ENCODE measurements around the gene SLC12A9.
A peak's percentile ranks its signal among the peaks of the same experiment; 100 is the strongest.

The SLC12A9 gene

DNA sequence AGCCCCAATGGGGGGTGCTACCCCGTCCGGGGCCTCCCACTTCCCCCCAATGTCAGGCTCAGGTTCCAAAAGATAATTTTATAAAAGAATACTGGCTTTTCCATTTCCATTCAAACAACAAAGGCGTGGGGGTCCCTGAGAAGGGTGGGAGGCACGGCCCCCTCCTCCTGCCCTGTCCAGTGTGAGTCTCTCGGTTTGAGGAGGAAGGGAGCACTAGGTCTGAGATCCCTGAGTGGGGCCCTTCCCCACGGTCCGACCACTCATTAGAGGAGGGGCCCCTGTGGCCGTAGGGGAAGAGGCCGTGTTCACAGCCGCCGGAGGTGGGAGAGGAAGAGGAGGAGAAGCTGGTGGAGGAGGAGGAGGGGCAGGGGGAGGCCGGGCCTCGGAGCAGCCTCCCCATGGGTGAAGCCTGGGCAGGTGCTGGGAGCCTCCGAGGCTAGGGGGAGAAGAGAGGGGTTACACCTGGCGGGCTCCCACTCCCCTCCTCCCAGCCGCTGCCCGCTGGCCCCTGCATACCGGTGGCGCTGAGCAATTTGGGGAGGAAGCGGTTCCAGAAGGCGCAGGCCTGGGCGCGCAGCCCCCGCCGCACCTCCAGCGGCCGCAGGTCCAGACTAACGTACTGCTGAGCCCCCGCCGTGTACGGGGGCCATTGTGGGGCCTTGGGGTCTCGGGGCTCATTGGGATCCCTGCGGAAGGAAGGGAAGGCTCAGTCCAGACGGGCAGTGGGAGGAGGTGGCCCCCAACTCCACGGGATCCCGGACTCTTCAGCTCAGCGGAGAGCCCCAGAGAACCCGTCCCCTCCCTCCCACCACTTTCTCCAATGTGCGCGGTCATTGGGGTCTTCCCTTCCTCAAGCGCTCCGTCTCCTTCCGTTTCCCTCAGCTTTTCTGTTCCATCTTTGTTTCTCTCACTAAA, 38.4 kb downstream of the SLC12A9 start:
- H3K14ac ChIP-seq (ENCODE audit: low read length in 2 of 2), result no peak overlapping the region
- H3K4me1 ChIP-seq (ENCODE audit: control insufficient read depth, insufficient read depth, low read depth, low read length), result peaks cover 40% of the 10 kb centered on the region
- H4K8ac ChIP-seq (ENCODE audit: low read length), result peak overlapping the region; percentile 93
- peak overlapping the region; percentile 91 for H2AK5ac ChIP-seq (ENCODE audit: low read length, severe bottlenecking)
- peak overlapping the region in 1 of 2 experiments; percentile 61 for H2BK12ac ChIP-seq (ENCODE audit: low read length in 2 of 2)
- peaks cover 3% of the 10 kb centered on the region for H3K79me1 ChIP-seq (replicated peaks; ENCODE audit: low read length, poor library complexity, severe bottlenecking)
- H3K4ac ChIP-seq (ENCODE audit: low read depth in 1 of 2, low read length in 2 of 2), result peak overlapping the region; percentile 57 to 97
- H3K27me3 ChIP-seq (ENCODE audit: control insufficient read depth in 1 of 2, insufficient read depth in 1 of 2, low read length in 2 of 2), result peaks cover 2 to 25% of the 10 kb centered on the region in 2 experiments
- peak overlapping the region; percentile 87 for H2BK15ac ChIP-seq (ENCODE audit: low read depth, poor library complexity, severe bottlenecking)
- peak overlapping the region; percentile 35 to 81 for H3K4me3 ChIP-seq (ENCODE audit: insufficient read depth in 1 of 2, low read depth in 1 of 2, low read length in 2 of 2)
- WGBS, result 54% methylated on average over 37 of the region's 43 CpGs
- H3K4me2 ChIP-seq (ENCODE audit: low read length, poor library complexity, severe bottlenecking), result peak overlapping the region; percentile 58
- DNase-seq, result no peak
- H3K23ac ChIP-seq (ENCODE audit: low read length in 2 of 2), result peak overlapping the region in 1 of 2 experiments; percentile 23
- peak overlapping the region; percentile 89 for H2BK120ac ChIP-seq (ENCODE audit: low read depth, low read length)
- peak overlapping the region; percentile 92 for H4K91ac ChIP-seq (ENCODE audit: low read length)
- H3K9ac ChIP-seq (ENCODE audit: low read length), result peak overlapping the region; percentile 78
- peak overlapping the region; percentile 36 for H2AFZ ChIP-seq (ENCODE audit: low read depth, low read length)
- H3K36me3 ChIP-seq (ENCODE audit: control insufficient read depth in 1 of 2, insufficient read depth in 2 of 2, low read depth in 1 of 2, low read length in 2 of 2), result peaks cover 29 to 32% of the 10 kb centered on the region in 2 experiments
- H3K27ac ChIP-seq (ENCODE audit: low read length, poor library complexity, severe bottlenecking), result peak overlapping the region; percentile 90
- no peak overlapping the region for H2BK5ac ChIP-seq (ENCODE audit: low read depth, low read length, poor library complexity, severe bottlenecking)
- H3K18ac ChIP-seq (ENCODE audit: low read depth in 1 of 2, low read length in 2 of 2), result peak overlapping the region; percentile 73 to 85
- H3K9me3 ChIP-seq (ENCODE audit: control insufficient read depth, low read length), result no peaks in the 10 kb centered on the region

DNA sequence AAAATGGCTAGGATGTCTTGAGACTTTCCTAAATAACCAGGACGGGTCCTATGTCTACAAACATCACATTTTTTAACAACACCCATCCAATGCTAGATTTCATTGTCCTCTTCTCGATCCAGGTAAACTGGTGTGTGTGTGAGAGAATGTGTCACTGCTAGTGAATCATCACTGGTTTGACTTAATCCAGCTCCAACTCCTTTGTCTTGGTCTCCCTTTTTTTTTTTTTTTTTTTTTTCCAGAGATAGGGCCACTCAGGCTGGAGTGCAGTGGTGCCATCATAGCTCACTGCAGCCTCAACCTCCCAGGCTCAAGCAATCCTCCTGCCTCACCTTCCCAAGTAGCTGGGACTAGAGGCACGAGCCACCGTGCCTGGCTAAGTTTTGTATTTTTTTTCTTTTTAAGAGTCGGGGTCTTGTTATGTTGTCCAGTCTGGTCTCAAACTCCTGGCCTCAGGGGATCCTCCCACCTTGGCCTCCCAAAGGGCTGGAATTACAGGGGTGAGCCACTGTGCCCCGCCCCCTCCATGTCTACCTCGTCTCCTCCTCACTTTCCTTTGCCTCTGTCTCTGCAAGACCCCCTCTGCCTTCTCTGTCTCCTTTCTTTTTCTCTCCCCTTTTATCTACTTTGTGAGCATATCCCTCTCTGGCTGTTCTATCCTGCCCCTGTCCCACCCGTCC, 39.2 kb downstream of the SLC12A9 start:
- no peak overlapping the region for H3K9ac ChIP-seq (ENCODE audit: low read length)
- no peak overlapping the region for H4K8ac ChIP-seq (ENCODE audit: low read length)
- H3K14ac ChIP-seq (ENCODE audit: low read length in 2 of 2), result no peak overlapping the region
- WGBS, result 87% methylated on average over 4 of the region's 8 CpGs
- H2BK5ac ChIP-seq (ENCODE audit: low read depth, low read length, poor library complexity, severe bottlenecking), result no peak overlapping the region
- H2AK5ac ChIP-seq (ENCODE audit: low read length, severe bottlenecking), result no peak overlapping the region
- H3K4me1 ChIP-seq (ENCODE audit: control insufficient read depth, insufficient read depth, low read depth, low read length), result peaks cover 48% of the 10 kb centered on the region
- H3K4me2 ChIP-seq (ENCODE audit: low read length, poor library complexity, severe bottlenecking), result no peak overlapping the region
- peak overlapping the region in 1 of 2 experiments; percentile 72 for H2BK12ac ChIP-seq (ENCODE audit: low read length in 2 of 2)
- peak; percentile 21 for DNase-seq
- H2BK120ac ChIP-seq (ENCODE audit: low read depth, low read length), result peak overlapping the region; percentile 22
- H4K91ac ChIP-seq (ENCODE audit: low read length), result peak overlapping the region; percentile 32
- no peaks in the 10 kb centered on the region for H3K9me3 ChIP-seq (ENCODE audit: control insufficient read depth, low read length)
- peaks cover 2% of the 10 kb centered on the region for H3K79me1 ChIP-seq (replicated peaks; ENCODE audit: low read length, poor library complexity, severe bottlenecking)
- H3K27me3 ChIP-seq (ENCODE audit: control insufficient read depth in 1 of 2, insufficient read depth in 1 of 2, low read length in 2 of 2), result peaks cover 9 to 33% of the 10 kb centered on the region in 2 experiments
- H3K4me3 ChIP-seq (ENCODE audit: insufficient read depth in 1 of 2, low read depth in 1 of 2, low read length in 2 of 2), result no peak overlapping the region
- no peak overlapping the region for H3K27ac ChIP-seq (ENCODE audit: low read length, poor library complexity, severe bottlenecking)
- H2BK15ac ChIP-seq (ENCODE audit: low read depth, poor library complexity, severe bottlenecking), result no peak overlapping the region
- no peak overlapping the region for H2AFZ ChIP-seq (ENCODE audit: low read depth, low read length)
- H3K23ac ChIP-seq (ENCODE audit: low read length in 2 of 2), result no peak overlapping the region
- no peak overlapping the region for H3K18ac ChIP-seq (ENCODE audit: low read depth in 1 of 2, low read length in 2 of 2)
- no peak overlapping the region for H3K4ac ChIP-seq (ENCODE audit: low read depth in 1 of 2, low read length in 2 of 2)
- peaks cover 21 to 24% of the 10 kb centered on the region in 2 experiments for H3K36me3 ChIP-seq (ENCODE audit: control insufficient read depth in 1 of 2, insufficient read depth in 2 of 2, low read depth in 1 of 2, low read length in 2 of 2)

DNA sequence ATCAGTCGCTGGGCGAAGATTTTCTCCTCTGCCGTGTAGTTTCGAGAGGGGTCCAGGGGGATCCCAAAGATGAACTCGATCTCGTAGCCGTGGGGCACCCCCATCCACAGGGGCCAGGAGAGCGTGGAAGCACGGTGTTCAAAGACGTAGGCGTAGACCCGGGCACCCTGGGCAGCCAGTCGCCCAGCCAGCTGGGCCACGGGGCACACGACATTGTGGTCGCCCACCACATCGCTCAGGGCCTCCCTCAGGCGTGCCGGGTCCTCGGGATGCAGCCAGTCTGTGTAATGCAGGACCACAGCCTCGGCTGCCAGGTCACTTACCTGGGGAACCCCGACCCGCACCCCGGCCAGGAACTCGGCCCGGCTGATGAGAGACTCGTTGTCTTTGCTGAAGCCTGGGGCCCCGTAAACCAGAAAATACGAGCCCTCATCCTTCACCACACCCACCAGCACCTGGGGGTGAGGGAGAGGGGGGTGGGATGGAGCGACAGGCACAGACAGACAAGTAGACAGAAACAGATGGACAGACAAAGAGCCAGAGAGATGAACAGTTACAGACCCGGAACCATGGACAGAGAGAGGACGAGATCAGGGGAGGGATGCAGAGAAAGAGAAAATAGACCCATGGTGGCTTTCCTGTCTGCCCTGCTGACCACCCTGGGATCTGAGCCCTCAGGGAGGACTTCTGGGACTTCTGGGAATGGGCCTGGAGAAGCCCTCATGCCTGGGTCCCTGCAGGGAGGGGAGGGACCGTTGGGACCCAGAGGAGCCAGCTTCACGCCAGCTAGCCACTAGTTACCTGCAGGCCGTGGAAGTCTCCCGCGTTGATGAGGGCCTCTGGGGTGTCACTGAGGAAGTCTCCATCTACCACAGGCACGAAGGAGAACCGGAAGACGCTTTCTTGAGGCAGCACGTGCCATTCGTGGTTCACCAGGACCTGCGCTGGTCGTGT, 40.1 kb downstream of the SLC12A9 start:
- Histone ChIP-seq H3K27me3 (ENCODE audit: control insufficient read depth in 1 of 2, insufficient read depth in 1 of 2, low read length in 2 of 2) (peaks cover 14 to 39% of the 10 kb centered on the region in 2 experiments), H3K9ac (ENCODE audit: low read length) (no peak overlapping the region), H4K91ac (ENCODE audit: low read length) (peak overlapping the region; percentile 32), H3K14ac (ENCODE audit: low read length in 2 of 2) (no peak overlapping the region), H2BK12ac (ENCODE audit: low read length in 2 of 2) (no peak overlapping the region), H3K23ac (ENCODE audit: low read length in 2 of 2) (no peak overlapping the region), H2BK15ac (ENCODE audit: low read depth, poor library complexity, severe bottlenecking) (no peak overlapping the region), H2AK5ac (ENCODE audit: low read length, severe bottlenecking) (no peak overlapping the region), H3K4ac (ENCODE audit: low read depth in 1 of 2, low read length in 2 of 2) (no peak overlapping the region), H2BK120ac (ENCODE audit: low read depth, low read length) (no peak overlapping the region), H3K9me3 (ENCODE audit: control insufficient read depth, low read length) (no peaks in the 10 kb centered on the region), H3K18ac (ENCODE audit: low read depth in 1 of 2, low read length in 2 of 2) (no peak overlapping the region), H3K36me3 (ENCODE audit: control insufficient read depth in 1 of 2, insufficient read depth in 2 of 2, low read depth in 1 of 2, low read length in 2 of 2) (peaks cover 12 to 15% of the 10 kb centered on the region in 2 experiments), H4K8ac (ENCODE audit: low read length) (no peak overlapping the region), H2BK5ac (ENCODE audit: low read depth, low read length, poor library complexity, severe bottlenecking) (no peak overlapping the region), H3K27ac (ENCODE audit: low read length, poor library complexity, severe bottlenecking) (no peak overlapping the region), H2AFZ (ENCODE audit: low read depth, low read length) (no peak overlapping the region), H3K4me1 (ENCODE audit: control insufficient read depth, insufficient read depth, low read depth, low read length) (peaks cover 54% of the 10 kb centered on the region), H3K79me1 (replicated peaks; ENCODE audit: low read length, poor library complexity, severe bottlenecking) (peaks cover 2% of the 10 kb centered on the region), H3K4me3 (ENCODE audit: insufficient read depth in 1 of 2, low read depth in 1 of 2, low read length in 2 of 2) (no peak overlapping the region), H3K4me2 (ENCODE audit: low read length, poor library complexity, severe bottlenecking) (no peak overlapping the region)
- no peak for DNase-seq
- 96% methylated on average over 36 of the region's 44 CpGs for WGBS
